GM18519 (cell line): ENCODE results near the gene VWA3B.
"Not testable (repeated sequence)": the region's sequence is repeated elsewhere in the genome, so short reads cannot be mapped to it uniquely, and the experiment has no call there.

Experiments used
- ATAC-seq: cut with Tn5 transposase; IDR thresholded peaks from one replicate; pipeline ENCODE4 v1.9.1; 2021; ENCODE audit warnings: mild to moderate bottlenecking, moderate library complexity; ENCODE audit not compliant: unreplicated experiment, low FRiP score

VWA3B gene

DNA sequence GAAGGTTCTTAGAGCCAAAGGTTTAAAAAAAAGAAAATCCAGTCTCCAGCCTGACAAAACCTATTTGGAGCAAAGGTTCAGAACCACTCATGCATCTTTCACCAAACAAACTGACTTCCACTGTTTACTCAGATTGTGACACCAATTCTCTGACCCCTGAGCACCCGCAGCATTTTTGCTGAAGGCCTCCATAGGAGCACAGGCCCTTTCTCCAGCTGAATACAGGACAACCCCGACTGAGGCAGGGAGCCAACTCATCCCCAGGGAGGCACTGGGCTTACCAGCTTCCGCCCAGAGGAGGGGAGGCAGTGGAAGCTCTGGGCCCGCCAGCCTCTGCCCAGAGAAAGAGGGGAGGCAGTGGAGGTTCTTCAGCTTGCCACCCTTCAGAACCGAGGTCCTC lies 208.3 kb downstream of the VWA3B start:
- ATAC-seq = no peak

DNA sequence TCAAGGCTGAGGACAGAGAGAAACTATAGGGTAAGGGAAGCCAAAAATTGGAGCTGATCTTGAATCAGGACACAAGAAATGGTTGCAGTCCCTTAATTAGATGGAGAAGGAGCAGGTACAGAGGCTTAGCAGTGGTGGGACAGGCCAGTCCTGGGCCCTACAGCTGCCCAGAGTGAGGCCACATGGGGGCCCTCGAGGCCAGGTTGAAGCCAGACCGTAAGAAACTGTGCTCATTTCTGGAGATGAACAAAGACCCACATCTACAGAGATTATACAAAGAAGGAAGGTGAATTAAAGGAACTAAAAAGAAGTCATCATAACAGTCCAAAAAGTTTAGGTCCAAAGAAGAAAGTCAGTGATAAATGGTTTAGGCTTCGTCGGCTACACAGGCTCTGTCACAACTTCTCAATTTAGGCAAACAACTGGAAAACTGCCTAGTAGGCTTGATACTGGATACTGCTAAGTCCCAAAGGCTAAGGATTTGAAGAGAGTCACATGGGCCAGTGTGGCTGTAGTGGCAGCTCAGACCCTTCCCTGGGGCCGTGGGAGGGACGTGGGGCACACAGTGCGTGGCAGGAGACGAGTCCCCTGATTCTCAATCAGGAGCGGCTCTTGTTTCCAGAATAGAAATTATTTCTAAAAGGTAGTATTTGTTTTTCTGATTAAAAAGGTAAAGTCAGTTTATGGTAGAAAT lies 208.9 kb downstream of the VWA3B start:
- no peak for ATAC-seq

DNA sequence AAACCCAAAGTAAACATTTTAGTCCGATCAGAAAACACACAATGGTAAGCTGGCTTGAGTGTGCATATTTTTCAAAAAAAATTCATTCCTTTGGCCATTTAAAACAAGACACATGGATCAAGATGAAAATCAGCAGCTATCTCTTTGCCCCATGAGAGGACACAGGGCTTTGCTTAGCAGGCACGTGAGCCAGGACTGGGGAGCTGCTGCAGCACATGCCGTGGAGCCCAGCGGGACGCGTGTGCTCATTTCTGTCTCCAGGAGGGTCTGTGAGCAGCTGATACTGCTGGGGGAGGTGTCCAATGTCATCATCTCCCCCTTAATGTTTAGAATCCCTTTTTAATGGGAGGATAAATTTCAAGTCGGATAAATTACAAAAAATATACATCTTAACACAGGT lies 209.5 kb downstream of the VWA3B start:
- no peak for ATAC-seq

DNA sequence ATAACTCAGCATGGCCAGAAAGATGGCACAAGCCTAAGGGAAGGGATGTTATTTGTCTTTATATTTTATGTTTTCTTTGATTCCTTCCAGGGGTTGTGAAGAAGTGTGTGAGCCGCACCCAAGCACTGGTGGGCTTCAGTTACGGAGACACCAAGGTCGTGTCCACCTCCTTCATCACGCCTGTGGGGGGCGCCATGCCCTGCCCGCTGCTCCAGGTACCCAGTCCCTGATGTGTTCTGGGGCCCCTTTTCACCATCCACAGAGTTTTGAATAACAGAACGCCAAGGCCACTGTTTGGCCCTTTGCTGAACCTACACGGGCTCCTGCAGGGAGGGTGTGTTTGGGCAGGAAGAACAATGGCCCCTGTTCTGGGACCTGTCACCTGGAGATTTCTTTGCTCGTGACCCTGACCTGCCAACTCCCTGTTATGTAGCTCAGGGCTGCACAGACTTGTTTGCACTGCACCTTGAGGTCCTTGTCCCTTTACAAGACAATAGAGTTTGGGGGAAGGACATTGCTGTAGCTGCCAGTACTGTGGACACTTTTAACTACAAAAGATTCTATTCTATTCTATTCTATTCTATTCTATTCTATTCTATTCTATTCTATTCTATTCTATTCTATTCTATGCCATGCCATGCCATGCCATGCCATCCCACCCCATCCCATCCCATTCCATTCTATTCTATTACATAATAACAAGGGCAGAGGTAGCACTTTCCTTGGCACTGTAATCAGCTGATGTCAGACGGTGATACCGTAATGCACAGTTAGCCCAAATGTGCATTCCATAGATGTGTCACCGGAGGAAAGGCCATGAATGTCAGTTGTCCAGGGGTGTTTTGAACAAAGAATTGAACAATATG lies 211.1 kb downstream of the VWA3B start:
- no peak for ATAC-seq

DNA sequence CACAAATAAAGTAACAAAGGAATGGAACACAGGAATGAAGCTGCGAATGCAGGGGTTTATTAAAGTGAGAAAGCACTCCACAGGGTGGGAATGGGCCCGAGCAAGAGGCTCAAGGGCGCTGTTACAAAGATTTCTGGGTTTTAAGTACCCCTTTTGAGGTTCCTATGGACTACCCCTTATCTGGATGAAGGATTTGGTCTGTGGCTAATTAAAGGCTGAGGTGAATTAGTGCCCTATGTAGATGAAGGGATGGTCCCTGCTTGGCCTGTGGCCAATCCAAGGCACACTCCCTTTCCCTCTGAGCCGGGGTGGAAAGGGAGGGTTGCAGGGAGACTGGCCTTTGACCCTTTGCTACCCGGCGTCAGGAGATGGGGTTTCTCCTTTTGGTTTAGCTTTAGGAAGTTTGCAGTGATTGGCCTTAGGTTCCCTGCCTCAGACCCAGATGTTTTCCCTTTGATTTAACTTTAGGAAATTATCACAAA lies 211.8 kb downstream of the VWA3B start:
- ATAC-seq = no peak

DNA sequence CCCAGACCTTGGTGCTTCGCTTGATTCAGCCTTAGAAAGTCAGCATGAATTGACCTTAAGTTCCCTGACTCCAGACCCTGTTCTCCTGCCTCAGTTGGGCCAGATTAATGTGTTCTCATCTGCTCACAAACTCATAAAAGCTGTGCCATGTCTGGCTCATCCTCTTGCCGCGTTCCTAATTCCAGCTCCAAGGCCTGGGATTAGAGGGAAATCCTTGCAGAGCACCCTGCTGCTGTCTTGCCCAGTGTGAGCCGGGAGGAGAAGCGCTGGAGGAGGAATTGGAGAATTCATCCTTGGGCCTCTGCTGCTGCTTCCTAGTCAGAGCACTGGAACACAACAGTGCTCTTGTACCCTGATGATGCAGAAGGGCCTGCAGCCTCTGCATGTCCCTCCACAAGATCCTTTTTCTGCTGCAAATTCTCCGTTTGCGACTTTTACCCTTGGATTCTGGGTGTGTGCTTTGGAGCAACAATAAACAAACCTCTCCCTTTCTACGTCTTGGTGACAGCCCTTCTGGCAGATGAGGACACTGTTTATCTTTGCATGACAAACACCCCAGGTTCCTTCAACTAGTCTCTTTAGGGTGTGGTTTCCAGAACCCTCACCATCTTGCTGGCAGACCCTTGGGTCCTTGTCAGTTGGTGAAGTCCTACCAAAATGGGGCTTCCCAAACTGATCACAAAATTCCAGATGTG lies 212.4 kb downstream of the VWA3B start:
- ATAC-seq = no peak

DNA sequence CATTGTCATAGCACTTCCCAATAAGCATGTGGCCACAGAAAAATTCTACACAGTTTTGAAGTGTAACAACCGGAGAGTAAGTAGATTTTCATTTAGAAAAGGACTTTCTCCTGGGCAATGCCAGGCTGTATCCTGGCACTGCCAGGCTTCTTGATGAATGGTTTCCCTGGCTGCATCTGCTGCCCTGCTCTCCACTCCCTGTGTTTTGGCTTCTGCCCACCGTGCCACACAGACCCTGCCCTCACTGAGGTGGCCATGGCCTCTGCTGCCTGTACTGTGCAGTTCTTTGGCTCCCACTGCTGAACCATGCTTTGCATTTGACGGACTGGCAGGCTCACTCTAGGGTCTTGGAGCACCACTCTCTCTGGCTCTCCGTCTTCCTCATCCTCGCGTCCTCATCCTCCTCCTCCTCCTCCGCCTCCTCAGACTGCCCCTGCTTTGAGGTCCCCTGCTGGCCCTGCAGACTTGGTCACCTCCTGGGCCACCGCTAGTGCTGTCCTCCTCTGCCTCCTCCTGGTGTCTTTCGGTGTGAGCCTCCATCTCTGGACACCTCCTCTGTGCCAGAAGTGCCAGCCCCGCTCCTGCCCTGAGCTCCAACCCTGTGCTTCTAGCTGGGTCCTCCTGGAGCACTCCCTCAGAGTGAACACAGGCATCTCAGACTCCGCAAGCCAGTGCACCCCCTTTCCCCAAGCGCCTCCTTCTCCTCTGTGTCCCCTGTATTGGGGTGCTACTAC lies 213.3 kb downstream of the VWA3B start:
- no peak for ATAC-seq

DNA sequence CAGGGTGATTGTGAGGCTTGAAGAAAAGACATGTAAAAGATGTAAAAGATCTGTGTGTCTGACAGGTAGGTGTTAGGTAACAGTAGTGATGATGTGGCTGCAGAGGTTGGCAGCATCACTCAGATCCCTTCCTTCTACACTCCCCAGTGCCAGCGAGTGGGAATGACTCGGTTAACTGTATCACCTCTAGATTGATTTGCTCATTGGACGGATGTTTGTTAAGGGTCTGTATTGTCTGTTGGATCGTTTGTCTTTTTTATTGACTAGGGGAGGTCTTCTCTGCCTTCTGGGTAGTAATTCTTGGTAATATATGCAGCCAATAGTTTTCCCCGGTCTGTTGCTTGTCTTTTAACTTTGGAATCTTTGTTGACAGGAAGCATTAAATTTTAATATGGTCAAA lies 214.5 kb downstream of the VWA3B start:
- no peak for ATAC-seq

DNA sequence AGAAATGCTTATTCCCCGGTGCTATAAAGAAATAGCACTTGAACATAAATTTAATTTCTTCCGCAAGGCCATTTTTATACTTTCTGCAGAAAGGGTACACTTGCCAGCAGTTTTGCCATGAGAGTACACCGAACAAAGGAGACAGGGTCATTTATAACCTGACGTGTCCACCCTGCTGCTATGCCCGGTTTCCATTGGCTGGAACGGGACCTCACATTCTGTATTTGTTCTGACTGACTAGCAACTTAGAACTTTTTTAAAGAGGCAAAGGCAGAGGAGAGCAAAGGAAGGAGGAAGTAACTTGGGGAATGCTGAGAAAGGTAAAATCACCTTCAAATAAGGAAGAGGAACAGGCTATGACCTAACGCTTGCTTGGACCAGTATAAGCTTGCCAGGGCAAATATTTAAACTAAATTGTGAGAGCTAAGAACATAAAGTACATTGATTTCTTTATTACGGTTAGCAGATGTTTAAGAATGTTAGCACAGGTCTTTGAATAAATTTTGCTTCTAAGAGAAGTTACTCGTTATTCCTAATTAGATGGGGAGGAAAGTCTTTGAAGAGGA lies 220.2 kb downstream of the VWA3B start:
- not testable (repeated sequence) for ATAC-seq

DNA sequence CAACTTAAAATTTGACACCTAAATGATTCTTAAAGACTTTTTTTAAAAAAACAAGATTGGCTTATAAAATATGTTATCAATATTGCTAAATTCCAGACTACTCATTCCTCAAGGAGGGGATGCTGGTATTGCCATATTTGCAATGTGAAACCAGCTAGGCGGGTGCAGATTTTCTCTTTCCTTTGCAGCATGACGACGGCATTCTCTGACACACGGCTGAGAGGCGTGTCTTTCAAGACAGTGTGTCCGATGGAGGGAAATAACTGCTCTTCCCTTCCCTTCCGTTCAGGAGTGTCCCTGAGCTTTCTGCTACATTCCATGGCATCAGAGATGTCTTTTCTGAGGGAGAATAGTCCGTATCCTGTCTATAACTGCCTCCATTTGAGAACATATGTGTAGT lies 221.1 kb downstream of the VWA3B start:
- no peak for ATAC-seq

DNA sequence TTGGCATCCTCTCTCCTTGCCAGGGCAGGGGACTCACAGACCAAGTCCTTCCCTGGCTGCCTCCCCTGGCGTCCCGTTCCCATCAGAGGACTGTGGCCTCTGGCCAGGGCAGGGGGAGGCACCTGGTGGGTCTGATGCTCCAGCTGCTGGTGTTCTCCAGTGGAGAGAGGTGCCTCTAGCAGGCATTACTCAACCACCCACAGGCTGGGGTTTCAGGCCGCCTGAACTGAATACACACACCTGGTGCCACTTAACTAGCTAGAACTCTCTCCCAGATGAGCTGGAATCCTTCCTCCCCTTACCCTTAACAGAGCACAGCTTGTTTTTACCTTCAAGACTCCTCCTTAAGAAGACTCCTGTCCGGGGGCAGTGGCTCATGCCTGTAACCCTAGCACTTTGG lies 221.6 kb downstream of the VWA3B start:
- no peak for ATAC-seq

DNA sequence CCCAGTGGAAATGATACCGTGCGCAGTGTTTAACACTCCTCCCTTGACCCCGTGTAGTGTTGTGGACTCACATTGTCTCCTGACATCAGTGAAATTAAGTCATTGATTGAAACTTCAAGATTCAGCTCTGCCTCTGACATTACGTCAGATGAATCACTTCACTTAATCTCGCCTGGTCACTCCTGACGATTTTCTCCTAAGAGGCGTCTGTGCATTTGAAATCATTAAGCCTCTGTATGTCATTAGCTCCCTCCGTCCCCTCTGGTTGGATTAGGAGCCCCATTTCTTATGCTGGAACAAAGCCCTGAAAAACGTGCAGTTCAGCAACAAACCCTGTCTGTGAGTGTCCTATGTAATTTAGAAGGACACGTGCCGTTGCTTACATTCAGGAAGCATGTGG lies 222.6 kb downstream of the VWA3B start:
- no peak for ATAC-seq

DNA sequence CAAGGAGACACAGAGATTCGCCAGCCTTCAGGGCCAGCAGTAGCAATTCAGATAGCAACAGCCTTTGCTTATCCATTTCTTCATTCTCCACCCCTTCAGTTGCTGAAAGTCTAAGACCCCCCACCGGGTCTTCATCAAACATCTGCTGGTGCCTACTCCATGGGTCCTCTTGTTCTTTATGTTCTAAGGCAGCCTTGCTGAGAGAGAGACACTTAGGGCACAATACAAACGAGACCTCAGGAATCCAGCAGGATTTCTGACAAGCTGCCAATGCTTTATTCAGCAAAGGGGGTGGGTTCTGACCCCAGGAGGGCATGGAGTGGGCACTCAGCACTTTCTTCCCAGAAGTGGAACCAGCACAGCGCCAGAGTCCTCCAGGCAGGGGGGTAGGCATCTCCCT lies 223.0 kb downstream of the VWA3B start:
- no peak for ATAC-seq

DNA sequence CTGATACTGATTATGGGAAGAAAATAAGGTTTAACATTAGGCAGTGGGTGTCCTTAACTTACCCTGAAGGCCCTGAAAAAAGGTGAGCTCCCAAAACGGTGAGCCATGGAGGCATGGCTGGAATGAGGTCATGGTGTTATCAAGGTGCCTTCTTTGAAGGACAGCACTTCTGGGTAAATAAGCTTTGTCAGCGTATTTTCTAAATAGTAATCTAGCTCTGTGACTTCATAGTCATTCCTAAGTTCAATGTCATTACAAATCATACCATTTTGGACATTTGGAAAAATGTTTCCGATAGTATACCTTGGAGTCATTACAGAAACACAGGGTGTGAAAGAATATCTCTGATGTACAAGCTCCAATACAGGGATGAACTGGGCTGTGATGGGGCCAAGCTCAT lies 224.1 kb downstream of the VWA3B start:
- ATAC-seq = no peak

DNA sequence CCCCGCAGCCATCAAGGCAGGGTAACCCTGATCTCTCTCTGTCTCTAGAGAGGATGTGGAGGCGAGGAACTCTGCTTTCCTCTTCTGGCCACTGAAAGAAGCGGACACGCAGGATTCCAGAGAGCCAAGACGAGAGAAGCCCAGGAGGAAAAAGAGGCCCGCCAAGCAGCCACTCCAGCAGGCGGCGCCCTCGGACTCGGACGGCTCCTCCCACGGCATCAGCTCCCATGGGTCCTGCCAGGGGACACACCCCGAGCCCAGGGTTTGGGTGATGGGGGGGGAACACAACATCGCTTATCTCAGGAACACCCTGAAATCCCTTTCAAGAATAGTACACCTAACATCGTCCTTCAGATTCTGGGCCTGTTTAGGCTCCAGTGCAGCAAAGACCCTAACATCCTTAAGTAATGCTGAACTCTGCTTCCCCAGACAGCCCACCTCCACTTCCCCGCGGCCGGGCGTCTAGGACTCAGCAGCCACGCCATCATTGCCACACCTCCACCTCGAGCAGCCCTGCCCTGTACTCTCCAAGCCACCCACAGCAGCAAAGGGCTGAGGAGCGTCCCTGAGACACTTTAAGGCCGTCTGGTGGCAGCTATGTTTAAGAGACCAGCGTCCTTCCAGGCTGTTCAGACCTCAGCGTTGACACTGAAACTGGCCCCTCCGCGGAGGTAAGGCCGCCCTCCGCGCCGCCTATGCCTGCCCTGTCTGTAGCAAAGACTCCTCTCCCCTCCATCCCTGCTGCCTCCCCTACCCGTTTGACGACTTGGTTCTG lies 225.0 kb downstream of the VWA3B start:
- no peak for ATAC-seq

DNA sequence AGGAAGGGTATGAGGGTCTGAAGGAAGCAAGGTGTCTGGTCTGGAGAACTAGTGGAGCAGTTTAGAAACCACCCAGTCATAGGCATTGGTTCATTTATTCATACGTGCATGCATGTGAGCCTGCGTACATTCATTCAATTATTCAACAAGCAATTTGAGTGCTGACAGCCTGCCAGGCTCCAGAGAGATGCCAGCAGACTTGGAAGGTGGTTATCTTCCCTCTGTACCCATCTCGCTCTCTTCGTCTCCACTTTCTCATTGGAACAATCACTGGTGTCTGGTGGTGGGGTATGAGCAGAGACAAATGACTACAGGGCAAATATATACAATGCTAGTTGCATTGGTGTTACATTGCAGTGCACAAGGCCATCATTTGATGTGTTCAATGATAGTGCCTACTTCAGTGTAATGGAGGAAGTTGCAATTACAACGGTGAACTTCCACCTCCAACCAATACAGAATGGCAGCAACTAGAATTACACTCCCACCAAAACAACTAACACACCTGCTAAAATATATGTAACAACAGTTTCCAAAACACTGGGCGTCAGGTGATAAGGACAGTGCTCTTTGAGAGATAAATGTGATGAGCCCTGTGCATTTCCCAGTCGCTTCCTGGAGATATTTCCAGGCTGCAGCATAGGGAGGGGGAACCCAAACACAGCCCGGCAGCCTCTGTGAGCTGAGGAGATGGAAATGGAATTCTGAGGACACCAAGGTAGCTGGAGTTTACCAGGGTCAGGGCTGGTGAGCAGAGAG lies 226.7 kb downstream of the VWA3B start:
- no peak for ATAC-seq

DNA sequence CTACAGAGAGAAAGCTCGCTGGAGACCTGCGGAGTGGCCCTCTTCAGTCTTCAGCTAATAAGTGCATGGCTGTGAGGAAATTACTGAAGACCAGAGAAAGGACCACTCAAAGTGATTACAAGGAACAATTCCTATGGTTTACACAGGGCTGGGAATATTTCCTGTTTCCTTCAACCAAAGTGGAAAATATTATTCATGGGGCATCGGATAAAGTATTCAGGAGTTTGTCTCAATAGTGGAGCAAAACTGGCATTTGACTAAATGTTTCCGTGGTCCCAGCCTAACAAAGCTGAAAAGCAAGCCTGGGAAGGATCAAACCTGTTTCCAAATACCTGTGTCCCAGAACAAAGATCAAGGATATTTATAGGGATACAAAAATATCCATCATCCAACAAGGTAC lies 227.3 kb downstream of the VWA3B start:
- ATAC-seq = no peak

DNA sequence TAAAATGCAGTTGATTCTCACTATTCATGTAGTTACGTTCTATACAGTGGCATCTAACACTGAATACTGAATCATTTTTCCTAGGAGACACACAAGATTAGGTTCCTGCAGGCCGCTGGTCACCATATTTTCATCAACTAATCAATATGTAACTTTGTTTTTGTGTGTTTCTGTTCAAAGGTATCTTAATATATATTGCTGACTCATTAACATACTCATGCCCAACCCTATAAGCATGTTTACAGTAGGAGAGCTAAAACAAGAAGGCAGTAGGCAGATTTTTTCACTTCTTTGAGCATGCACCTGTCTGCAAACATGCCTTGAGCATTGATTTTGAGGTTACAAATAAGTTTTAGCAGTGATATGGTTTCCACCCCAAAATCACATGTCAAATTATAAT lies 229.0 kb downstream of the VWA3B start:
- no peak for ATAC-seq

DNA sequence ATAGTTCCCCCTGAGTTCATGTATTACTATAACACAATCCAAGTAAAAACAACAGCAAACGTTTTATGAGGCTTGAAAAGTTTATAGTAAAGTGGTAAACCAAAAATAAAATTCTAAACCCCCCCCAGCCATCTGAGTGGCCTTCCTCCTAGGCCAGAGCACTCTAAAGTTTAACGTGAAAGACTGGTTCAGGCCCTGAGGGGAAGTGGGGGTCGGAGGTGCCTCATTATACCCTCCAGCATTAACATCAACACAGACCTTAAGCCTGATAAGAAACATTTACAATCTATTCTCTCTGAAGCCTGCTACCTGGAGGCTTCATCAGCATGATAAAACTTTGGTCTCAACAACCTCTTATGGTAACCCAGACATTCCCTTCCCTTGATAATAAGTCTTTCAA lies 230.2 kb downstream of the VWA3B start:
- ATAC-seq = no peak
